ENCODE results near the gene SLC31A1. TPM values are rescaled to one million over a fixed set of nuclear protein-coding genes. Genes with fewer than 3 reads are reported as not detected.

The SLC31A1 gene
- total and polyA plus RNA-seq, 2 of the 13 experiments (the other 11 are each of a cell fraction or from before 2014, with no cell fraction given), result 62.9 to 70.0 TPM

GRCh38 chr9:113275157-113276131 is 54.1 kb downstream of the SLC31A1 start, which contains the start of the genes CDC26 and PRPF4 (continued):
- TF ChIP-seq POGZ (CRISPR knock-in tag; IDR thresholded peaks at IDR 0.05) (peak; percentile 78), REL (CRISPR knock-in tag; conservative IDR thresholded peaks at IDR 0.05) (no peak), KLF16 (CRISPR knock-in tag; IDR thresholded peaks at IDR 0.05) (peak in 1 of 2 experiments; percentile 83; a peak in 2 of 4 replicates), ZNF607 (CRISPR knock-in tag; IDR thresholded peaks at IDR 0.05; ENCODE audit: borderline replicate concordance) (0 out of 2 replicates have a peak, but pooled peaks have one; percentile 27), KDM6A (CRISPR knock-in tag; IDR thresholded peaks at IDR 0.05; ENCODE audit: low read depth) (no peak), ZKSCAN5 (CRISPR knock-in tag; IDR thresholded peaks at IDR 0.05) (no peak), SRSF9 (IDR thresholded peaks at IDR 0.05; ENCODE audit: borderline replicate concordance, insufficient read depth, low read depth, low read length, poor library complexity, severe bottlenecking) (no peak), ADNP (CRISPR knock-in tag; IDR thresholded peaks at IDR 0.05) (no peak), ZMAT3 (CRISPR knock-in tag; conservative IDR thresholded peaks at IDR 0.05) (no peak), ESRRA (CRISPR knock-in tag; IDR thresholded peaks at IDR 0.05; ENCODE audit: low read depth) (no peak; the same call in 1 of the 2 replicates), ZNF552 (CRISPR knock-in tag; IDR thresholded peaks at IDR 0.05; ENCODE audit: borderline replicate concordance) (peak; percentile 8; the same call in 1 of the 2 replicates), ZNF530 (CRISPR knock-in tag; IDR thresholded peaks at IDR 0.05; ENCODE audit: low read depth) (no peak), ZEB1 (IDR thresholded peaks at IDR 0.05; ENCODE audit: insufficient replicate concordance, low read depth) (no peak), TGIF2 (CRISPR knock-in tag; IDR thresholded peaks at IDR 0.05) (0 out of 2 replicates have a peak, but pooled peaks have one; percentile 36), ZFP90 (CRISPR knock-in tag; IDR thresholded peaks at IDR 0.05; ENCODE audit: borderline replicate concordance) (peak; percentile 61), TCF7L2 (IDR thresholded peaks at IDR 0.05; ENCODE audit: low read depth, low read length) (no peak), ZNF414 (CRISPR knock-in tag; IDR thresholded peaks at IDR 0.05) (no peak), POLR2A (IDR thresholded peaks at IDR 0.05; ENCODE audit: insufficient read depth in 1 of 2, low read depth in 2 of 2, low read length in 2 of 2) (peak; percentile 91 to 97)
- TF ChIP-seq, protein P1, sequence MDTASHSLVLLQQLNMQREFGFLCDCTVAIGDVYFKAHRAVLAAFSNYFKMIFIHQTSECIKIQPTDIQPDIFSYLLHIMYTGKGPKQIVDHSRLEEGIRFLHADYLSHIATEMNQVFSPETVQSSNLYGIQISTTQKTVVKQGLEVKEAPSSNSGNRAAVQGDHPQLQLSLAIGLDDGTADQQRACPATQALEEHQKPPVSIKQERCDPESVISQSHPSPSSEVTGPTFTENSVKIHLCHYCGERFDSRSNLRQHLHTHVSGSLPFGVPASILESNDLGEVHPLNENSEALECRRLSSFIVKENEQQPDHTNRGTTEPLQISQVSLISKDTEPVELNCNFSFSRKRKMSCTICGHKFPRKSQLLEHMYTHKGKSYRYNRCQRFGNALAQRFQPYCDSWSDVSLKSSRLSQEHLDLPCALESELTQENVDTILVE (CRISPR knock-in tag; IDR thresholded peaks at IDR 0.05), result no peak; the same call in 1 of the 2 replicates
- TF ChIP-seq, protein P2, sequence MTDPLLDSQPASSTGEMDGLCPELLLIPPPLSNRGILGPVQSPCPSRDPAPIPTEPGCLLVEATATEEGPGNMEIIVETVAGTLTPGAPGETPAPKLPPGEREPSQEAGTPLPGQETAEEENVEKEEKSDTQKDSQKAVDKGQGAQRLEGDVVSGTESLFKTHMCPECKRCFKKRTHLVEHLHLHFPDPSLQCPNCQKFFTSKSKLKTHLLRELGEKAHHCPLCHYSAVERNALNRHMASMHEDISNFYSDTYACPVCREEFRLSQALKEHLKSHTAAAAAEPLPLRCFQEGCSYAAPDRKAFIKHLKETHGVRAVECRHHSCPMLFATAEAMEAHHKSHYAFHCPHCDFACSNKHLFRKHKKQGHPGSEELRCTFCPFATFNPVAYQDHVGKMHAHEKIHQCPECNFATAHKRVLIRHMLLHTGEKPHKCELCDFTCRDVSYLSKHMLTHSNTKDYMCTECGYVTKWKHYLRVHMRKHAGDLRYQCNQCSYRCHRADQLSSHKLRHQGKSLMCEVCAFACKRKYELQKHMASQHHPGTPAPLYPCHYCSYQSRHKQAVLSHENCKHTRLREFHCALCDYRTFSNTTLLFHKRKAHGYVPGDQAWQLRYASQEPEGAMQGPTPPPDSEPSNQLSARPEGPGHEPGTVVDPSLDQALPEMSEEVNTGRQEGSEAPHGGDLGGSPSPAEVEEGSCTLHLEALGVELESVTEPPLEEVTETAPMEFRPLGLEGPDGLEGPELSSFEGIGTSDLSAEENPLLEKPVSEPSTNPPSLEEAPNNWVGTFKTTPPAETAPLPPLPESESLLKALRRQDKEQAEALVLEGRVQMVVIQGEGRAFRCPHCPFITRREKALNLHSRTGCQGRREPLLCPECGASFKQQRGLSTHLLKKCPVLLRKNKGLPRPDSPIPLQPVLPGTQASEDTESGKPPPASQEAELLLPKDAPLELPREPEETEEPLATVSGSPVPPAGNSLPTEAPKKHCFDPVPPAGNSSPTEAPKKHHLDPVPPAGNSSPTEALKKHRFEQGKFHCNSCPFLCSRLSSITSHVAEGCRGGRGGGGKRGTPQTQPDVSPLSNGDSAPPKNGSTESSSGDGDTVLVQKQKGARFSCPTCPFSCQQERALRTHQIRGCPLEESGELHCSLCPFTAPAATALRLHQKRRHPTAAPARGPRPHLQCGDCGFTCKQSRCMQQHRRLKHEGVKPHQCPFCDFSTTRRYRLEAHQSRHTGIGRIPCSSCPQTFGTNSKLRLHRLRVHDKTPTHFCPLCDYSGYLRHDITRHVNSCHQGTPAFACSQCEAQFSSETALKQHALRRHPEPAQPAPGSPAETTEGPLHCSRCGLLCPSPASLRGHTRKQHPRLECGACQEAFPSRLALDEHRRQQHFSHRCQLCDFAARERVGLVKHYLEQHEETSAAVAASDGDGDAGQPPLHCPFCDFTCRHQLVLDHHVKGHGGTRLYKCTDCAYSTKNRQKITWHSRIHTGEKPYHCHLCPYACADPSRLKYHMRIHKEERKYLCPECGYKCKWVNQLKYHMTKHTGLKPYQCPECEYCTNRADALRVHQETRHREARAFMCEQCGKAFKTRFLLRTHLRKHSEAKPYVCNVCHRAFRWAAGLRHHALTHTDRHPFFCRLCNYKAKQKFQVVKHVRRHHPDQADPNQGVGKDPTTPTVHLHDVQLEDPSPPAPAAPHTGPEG (CRISPR knock-in tag; IDR thresholded peaks at IDR 0.05), result peak; percentile 9; the same call in 1 of the 2 replicates
- TF ChIP-seq, protein P3, sequence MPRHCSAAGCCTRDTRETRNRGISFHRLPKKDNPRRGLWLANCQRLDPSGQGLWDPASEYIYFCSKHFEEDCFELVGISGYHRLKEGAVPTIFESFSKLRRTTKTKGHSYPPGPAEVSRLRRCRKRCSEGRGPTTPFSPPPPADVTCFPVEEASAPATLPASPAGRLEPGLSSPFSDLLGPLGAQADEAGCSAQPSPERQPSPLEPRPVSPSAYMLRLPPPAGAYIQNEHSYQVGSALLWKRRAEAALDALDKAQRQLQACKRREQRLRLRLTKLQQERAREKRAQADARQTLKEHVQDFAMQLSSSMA (CRISPR knock-in tag; IDR thresholded peaks at IDR 0.05), result no peak

Measured in HepG2 (cell line).